ENCODE measurements around the gene DEAF1.

DEAF1 gene

DNA sequence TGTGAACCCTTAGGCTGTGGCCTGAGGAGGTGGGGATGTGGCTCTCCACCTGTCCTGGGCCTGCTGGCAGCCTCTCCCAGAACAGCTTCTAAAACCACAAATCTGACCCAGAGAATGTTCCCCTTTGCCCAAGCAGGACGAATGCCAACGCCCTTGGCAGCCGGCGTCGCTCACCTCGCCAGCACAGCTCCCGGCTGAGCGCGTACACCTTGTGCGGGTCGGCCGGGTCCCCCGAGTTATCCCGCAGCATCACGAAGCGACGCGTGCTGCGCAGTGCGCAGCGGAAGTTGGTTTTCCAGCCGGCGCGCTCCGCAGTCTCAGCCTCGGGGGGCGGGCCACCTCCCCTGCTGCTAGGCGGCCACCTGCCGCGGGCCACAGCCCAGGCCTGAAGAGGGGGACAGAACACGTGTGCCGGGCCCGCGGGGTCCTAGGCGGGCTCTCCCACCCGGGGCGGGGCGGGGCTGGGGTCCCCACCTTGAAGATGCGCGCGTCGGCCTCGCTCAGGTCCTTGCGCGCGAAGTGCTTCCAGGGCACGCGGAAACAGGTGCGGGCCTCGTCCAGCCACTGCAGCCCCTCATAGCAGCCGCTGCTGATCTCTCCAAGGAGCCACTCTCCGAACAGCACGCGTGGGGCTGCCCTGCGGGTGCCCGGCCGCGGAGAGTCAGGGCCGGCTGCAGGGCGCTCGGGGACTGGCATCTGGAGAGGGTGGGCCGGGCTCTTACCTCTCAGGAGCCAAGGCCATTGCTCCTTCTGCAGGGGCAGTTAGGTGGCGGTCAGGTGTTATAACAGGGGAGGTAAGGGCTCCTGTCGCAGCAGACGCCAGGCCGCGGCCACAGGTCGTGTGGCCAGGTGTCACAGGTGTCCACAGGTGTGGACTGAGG lies 80.2 kb downstream of the DEAF1 start:
- peak in 1 of 56 donors; percentile 12 for DNase-seq

GRCh38 chr11:614021-614622 lies 80.9 kb downstream of the DEAF1 start:
- DNase-seq = no peak

DNA sequence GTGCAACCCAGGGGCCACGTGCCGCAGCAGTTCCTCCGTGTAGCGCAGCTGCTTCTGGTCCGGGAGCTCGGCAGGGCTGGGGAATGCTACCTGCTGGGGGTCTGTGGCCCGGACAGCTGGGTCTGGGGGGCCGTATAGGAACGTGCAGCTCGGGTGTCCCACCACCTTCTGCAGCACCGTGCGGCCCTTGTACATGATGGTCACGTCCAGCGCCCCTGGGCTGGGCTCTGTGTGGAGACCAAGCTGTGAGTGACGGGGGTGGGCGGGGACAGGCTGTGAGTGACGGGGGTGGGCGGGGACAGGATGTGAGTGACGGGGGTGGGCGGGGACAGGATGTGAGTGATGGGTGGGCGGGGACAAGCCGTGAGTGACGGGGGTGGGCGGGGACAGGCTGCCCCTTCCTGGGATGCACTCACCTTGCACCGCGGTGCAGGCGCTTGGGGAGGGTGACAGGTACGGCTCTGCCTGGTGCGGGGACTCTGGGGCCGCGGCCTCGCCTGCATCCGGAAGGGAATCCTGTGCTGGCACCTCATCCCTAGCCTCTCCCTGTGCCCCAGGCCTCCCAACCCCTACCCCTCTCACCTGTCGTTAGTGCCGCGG lies 81.6 kb downstream of the DEAF1 start:
- DNase-seq = peak in 15 of 56 donors; percentile 15 to 51 (median 31)

DNA sequence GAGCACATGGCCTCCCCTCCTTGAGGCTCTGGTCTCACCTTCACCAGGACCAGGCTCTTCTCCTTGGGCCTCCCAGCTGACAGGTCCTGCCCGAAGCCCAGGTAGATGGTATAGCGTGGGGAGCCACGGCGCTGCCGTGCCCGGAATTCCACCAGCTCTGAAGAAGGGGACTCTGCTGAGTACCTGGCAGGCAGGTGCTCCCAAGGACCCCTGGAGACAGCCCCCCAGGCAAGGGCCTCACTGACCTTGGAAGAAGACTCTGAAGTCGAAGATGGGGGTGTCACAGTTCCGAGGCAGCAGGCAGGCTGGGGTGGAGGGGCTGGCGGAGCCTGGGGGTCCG lies 82.1 kb downstream of the DEAF1 start:
- DNase-seq = no peak

- DNase-seq = no peak
Observed at GRCh38 chr11:612201-612960, 82.6 kb downstream of the DEAF1 start.

DNA sequence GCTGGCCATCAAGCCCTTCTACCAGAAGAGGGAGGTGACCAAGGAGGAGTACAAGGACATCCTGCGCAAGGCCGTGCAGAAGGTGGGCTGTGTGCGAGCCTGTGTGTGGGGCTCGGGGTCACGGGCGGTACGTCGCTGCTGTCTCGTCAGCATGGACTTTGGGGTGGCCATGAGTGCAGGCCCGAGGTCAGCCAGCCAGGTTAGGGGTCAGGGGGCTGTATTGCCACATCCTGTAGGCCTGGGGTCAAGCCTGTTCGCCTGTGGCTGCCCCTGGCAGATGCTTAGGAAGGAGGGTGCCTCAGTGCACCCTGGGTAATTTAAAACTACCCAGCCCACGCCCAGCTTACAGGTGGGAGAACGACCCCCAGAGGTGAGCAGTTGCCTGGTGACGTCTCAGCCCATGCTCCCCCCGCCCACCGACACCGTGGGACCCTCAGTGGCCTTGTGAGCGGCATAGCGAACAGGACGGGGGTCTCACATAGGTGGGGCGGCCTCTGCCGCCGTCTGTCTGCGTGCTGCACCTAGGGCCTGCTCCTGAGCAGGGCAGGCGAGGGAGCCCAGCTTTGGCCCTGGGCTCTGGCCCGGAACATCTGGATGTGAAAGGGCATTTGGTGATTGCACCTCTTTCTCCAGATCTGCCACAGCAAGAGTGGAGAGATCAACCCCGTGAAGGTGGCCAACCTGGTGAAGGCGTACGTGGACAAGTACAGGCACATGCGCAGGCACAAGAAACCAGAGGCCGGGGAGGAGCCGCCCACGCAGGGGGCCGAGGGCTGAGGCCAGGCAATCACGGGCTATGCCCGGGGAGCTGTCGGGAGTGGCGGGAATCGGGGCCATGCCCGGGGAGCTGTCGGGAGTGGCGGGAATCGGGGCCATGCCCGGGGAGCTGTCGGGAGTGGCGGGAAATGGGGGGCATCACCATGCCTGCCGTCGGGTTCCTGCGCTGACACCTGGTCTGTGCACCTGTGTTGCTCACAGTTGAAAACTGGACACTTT lies 83.7 kb downstream of the DEAF1 start:
- DNase-seq = no peak

DNA sequence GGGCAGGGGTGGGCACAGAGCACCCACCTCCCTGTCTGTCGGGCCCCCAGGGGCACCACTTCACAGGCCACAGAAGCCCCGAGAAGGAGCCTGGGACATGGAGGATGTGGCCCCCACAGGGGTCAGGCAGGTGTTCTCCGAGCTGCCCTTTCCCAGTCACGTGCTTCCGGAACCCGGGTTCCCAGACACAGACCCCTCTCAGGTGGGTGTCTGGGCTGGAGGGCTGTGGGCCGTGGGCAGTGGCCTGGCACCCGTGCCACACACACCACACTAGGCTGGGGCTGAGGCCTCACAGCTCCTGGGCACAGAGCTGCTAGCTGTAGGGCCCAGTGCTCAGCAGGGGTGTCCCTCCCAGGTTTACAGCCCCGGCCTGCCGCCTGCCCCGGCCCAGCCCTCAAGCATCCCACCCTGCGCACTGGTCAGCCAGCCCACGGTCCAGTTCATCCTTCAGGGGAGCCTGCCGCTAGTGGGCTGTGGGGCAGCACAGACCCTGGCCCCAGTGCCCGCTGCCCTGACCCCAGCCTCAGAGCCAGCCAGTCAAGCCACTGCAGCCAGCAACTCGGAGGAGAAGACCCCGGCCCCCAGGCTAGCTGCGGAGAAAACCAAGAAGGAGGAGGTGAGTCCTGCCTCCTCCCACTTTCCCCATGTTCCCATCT lies 84.7 kb downstream of the DEAF1 start:
- no peak for DNase-seq

DNA sequence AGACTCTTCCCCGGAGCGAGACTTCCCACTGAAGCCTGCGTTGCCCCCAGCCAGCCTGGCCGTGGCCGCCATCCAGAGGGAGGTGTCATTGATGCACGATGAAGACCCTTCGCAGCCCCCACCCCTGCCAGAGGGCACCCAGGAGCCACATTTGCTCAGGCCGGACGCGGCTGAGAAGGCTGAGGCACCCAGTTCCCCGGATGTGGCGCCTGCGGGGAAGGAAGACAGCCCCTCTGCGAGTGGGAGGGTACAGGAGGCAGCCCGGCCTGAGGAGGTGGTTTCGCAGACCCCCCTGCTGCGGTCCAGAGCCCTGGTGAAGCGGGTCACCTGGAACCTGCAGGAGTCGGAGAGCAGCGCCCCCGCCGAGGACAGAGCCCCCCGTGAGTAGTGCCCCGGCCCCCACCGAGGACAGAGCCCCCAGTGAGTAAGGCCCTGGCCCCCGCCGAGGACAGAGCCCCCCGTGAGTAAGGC lies 85.6 kb downstream of the DEAF1 start:
- no peak for DNase-seq

- DNase-seq = no peak
Observed at GRCh38 chr11:608791-609251, 86.2 kb downstream of the DEAF1 start.

- no peak for DNase-seq
Observed at GRCh38 chr11:607971-608659, 86.9 kb downstream of the DEAF1 start.

GRCh38 chr11:607020-607780 lies 87.8 kb downstream of the DEAF1 start:
- DNase-seq = no peak

DNA sequence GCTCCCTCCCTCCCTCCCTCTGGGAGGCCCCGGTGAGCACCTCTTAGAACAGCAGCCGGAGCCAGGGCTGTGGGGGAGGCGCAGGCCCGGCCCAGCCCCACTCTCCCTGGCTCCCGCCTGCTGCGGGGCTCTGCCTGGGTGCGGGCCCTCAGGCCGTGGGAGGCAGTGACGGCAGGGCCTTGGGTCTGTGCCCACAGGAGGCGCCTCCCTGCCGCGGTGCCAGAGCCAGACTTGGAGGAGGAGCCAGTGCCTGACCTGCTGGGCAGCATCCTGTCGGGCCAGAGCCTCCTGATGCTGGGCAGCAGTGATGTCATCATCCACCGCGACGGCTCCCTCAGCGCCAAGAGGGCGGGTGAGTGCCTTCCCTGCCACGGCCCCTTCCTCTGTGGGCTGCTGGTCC lies 88.8 kb downstream of the DEAF1 start:
- DNase-seq = peak in 3 of 56 donors; percentile 28 to 39 (median 33)

GRCh38 chr11:605286-606129 lies 89.5 kb downstream of the DEAF1 start:
- no peak for DNase-seq

- no peak for DNase-seq
Observed at GRCh38 chr11:603154-603553, 91.9 kb downstream of the DEAF1 start.

DNA sequence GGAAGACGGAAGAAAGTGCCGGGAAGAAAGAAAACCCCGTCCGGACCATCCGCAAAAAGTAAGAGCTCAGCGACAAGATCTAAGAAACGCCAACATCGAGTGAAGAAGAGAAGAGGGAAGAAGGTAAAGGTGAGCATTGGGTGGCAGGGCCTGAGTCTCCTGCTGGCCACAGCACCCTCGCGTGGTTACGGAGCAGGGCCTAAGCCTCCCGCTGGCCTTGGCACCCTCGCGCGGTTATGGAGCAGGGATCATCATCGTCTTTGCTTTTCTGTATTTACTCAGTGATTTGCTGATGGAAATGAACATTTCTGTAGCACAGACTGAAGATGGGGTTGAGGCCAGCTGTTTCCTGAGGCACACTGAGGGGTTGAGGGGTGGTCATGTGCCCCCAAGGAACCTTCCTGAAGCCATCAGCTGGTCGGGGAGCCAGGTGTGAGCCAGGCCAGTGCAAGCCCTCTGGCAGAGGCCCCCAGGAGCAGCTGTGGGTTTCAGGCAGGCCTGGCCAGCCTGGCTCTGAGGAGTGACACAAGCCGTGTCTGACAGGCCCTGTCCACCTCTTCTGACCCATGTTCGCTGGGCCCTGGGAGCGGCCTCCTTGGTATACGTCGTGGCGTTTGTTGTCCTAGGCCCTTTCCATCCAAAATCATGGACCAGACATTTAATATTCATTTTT lies 93.3 kb downstream of the DEAF1 start:
- no peak for DNase-seq

DNA sequence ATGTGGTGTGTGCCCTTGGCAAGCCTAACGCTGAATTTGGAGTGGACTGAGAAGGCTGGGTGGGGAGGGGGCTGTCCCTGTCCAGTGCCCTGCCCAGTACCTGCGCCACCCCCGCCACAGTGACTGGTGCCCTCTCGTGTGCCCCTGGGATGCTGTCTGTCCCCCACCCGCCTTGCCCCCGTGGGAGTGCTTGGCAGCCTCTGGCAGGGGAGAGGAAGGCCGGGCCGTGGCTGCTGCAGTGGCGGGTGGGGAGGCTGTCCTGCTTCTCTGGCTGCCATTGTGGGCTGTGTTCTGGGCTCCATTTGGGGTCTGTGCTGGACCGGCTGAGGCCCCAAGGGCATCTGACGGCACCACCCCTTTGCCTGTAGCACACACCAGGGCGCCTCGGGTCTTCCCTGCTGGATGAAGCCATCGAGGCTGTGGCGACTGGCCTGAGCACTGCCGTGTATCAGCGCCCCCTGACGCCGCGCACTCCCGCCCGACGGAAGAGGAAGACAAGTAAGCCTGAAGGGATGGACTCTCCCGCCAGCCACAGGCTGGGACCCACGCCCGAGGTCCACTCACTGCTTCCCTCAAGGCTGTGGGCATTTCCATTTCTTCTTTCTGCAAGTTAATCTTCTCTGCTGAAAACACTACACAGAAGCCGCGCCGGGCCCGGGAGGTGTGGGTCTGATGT lies 96.9 kb downstream of the DEAF1 start:
- DNase-seq = no peak

All from nucleus accumbens (tissue), 56 donors.